Measurements from ENCODE around the gene SH2D2A.

Gene SH2D2A

GRCh38 chr1:156856282-156856785, 39.7 kb upstream of the SH2D2A start:
- DNase-seq (ENCODE audit: low spot score) = no peak
- TF ChIP-seq CTCF (IDR thresholded peaks at IDR 0.05; ENCODE audit: extremely low read depth, missing control alignments) = no peak

- TF ChIP-seq CTCF (IDR thresholded peaks at IDR 0.05; ENCODE audit: extremely low read depth, missing control alignments) = no peak
- no peak for DNase-seq (ENCODE audit: low spot score)
These were observed 38.0 kb upstream of the SH2D2A start for GRCh38 chr1:156854634-156855033.

GRCh38 chr1:156853761-156854160, 37.1 kb upstream of the SH2D2A start:
- no peak for DNase-seq (ENCODE audit: low spot score)
- TF ChIP-seq CTCF (IDR thresholded peaks at IDR 0.05; ENCODE audit: extremely low read depth, missing control alignments) = no peak

- TF ChIP-seq CTCF (IDR thresholded peaks at IDR 0.05; ENCODE audit: extremely low read depth, missing control alignments) = no peak
- DNase-seq (ENCODE audit: low spot score) = no peak
These were observed 35.8 kb upstream of the SH2D2A start for GRCh38 chr1:156852418-156852874.

- no peak for TF ChIP-seq CTCF (IDR thresholded peaks at IDR 0.05; ENCODE audit: extremely low read depth, missing control alignments)
- DNase-seq (ENCODE audit: low spot score) = no peak
These were observed 35.2 kb upstream of the SH2D2A start for GRCh38 chr1:156851779-156852417.

- TF ChIP-seq CTCF (IDR thresholded peaks at IDR 0.05; ENCODE audit: extremely low read depth, missing control alignments) = no peak
- no peak for DNase-seq (ENCODE audit: low spot score)
These were observed 32.5 kb upstream of the SH2D2A start for GRCh38 chr1:156849151-156849496.

GRCh38 chr1:156848461-156849150, 32.0 kb upstream of the SH2D2A start:
- DNase-seq (ENCODE audit: low spot score) = no peak

More at GRCh38 chr1:156848461-156849150, 32.0 kb upstream of the SH2D2A start:
- TF ChIP-seq CTCF (IDR thresholded peaks at IDR 0.05; ENCODE audit: extremely low read depth, missing control alignments) = no peak
